ENCODE results near the gene SYNE1. TPM values are rescaled to one million over a fixed set of nuclear protein-coding genes. Genes with fewer than 3 reads are reported as not detected.

SYNE1 gene
- polyA plus RNA-seq, 1 donor from 2014 or later, result 38.5 TPM

- H4K20me1 ChIP-seq (ENCODE audit: insufficient read depth), result no peaks in the 10 kb centered on the region
- H3K9ac ChIP-seq (ENCODE audit: low read length), result no peak overlapping the region
- no peaks in the 10 kb centered on the region for H3K79me2 ChIP-seq (replicated peaks; ENCODE audit: insufficient read depth, low read length)
- H3K4me3 ChIP-seq (ENCODE audit: low read length), result no peak overlapping the region
- no peaks in the 10 kb centered on the region for H3K9me3 ChIP-seq (ENCODE audit: low read length)
- no peaks in the 10 kb centered on the region for H3K36me3 ChIP-seq (ENCODE audit: insufficient read depth, low read length)
- no peaks in the 10 kb centered on the region for H3K9me2 ChIP-seq (ENCODE audit: insufficient read depth, low read length)
- H3F3A ChIP-seq (ENCODE audit: insufficient read depth, low read length, poor library complexity, severe bottlenecking), result no peaks in the 10 kb centered on the region
- no peak overlapping the region for H3K27ac ChIP-seq (ENCODE audit: low read length)
- H3K27me3 ChIP-seq (ENCODE audit: insufficient read depth, low read depth, low read length), result no peaks in the 10 kb centered on the region
- H3K4me2 ChIP-seq (ENCODE audit: low read length), result no peak overlapping the region
- no peak overlapping the region for H2AFZ ChIP-seq (ENCODE audit: low read depth, low read length)
- no peak for TF ChIP-seq REST (IDR thresholded peaks at IDR 0.05; ENCODE audit: borderline replicate concordance)
- no peak for TF ChIP-seq MXI1 (conservative IDR thresholded peaks at IDR 0.05; ENCODE audit: poor library complexity, severe bottlenecking)
- no peak for TF ChIP-seq TAF1 (IDR thresholded peaks at IDR 0.05; ENCODE audit: low read depth)
- no peak for TF ChIP-seq RAD21 (conservative IDR thresholded peaks at IDR 0.05)
- no peak for TF ChIP-seq POLR2AphosphoS5 (IDR thresholded peaks at IDR 0.05)
Observed at GRCh38 chr6:152099446-152100182, 537.5 kb downstream of the SYNE1 start.

GRCh38 chr6:152098683-152099082 is 538.5 kb downstream of the SYNE1 start:
- Histone ChIP-seq H3K4me2 (ENCODE audit: low read length) (no peak overlapping the region), H3K9me3 (ENCODE audit: low read length) (no peaks in the 10 kb centered on the region), H3F3A (ENCODE audit: insufficient read depth, low read length, poor library complexity, severe bottlenecking) (no peaks in the 10 kb centered on the region), H3K9me2 (ENCODE audit: insufficient read depth, low read length) (no peaks in the 10 kb centered on the region), H3K36me3 (ENCODE audit: insufficient read depth, low read length) (no peaks in the 10 kb centered on the region), H3K4me3 (ENCODE audit: low read length) (no peak overlapping the region), H2AFZ (ENCODE audit: low read depth, low read length) (no peak overlapping the region), H4K20me1 (ENCODE audit: insufficient read depth) (no peaks in the 10 kb centered on the region), H3K9ac (ENCODE audit: low read length) (no peak overlapping the region), H3K79me2 (replicated peaks; ENCODE audit: insufficient read depth, low read length) (no peaks in the 10 kb centered on the region), H3K27me3 (ENCODE audit: insufficient read depth, low read depth, low read length) (no peaks in the 10 kb centered on the region), H3K27ac (ENCODE audit: low read length) (no peak overlapping the region)
- TF ChIP-seq POLR2AphosphoS5 (IDR thresholded peaks at IDR 0.05), result no peak

GRCh38 chr6:152096863-152097496 is 540.2 kb downstream of the SYNE1 start:
- Histone ChIP-seq H3K4me2 (ENCODE audit: low read length) (no peak overlapping the region), H3K9me2 (ENCODE audit: insufficient read depth, low read length) (no peaks in the 10 kb centered on the region), H3K27me3 (ENCODE audit: insufficient read depth, low read depth, low read length) (no peaks in the 10 kb centered on the region), H3K79me2 (replicated peaks; ENCODE audit: insufficient read depth, low read length) (no peaks in the 10 kb centered on the region), H2AFZ (ENCODE audit: low read depth, low read length) (no peak overlapping the region), H3K36me3 (ENCODE audit: insufficient read depth, low read length) (no peaks in the 10 kb centered on the region), H3K9ac (ENCODE audit: low read length) (no peak overlapping the region), H3K4me3 (ENCODE audit: low read length) (no peak overlapping the region), H3K9me3 (ENCODE audit: low read length) (no peaks in the 10 kb centered on the region), H4K20me1 (ENCODE audit: insufficient read depth) (no peaks in the 10 kb centered on the region), H3F3A (ENCODE audit: insufficient read depth, low read length, poor library complexity, severe bottlenecking) (no peaks in the 10 kb centered on the region), H3K27ac (ENCODE audit: low read length) (no peak overlapping the region)
- no peak for TF ChIP-seq SMC3 (conservative IDR thresholded peaks at IDR 0.05; ENCODE audit: poor library complexity)
- no peak for TF ChIP-seq CTCF (IDR thresholded peaks at IDR 0.05; ENCODE audit: poor library complexity, severe bottlenecking)
- TF ChIP-seq EP300 (conservative IDR thresholded peaks at IDR 0.05; ENCODE audit: poor library complexity, severe bottlenecking), result no peak
- TF ChIP-seq TAF1 (IDR thresholded peaks at IDR 0.05; ENCODE audit: low read depth), result no peak
- no peak for TF ChIP-seq REST (IDR thresholded peaks at IDR 0.05; ENCODE audit: borderline replicate concordance)
- no peak for TF ChIP-seq RAD21 (conservative IDR thresholded peaks at IDR 0.05)
- no peak for TF ChIP-seq EZH2 (IDR thresholded peaks at IDR 0.05; ENCODE audit: borderline replicate concordance, insufficient read depth, low read length, poor library complexity, severe bottlenecking)
- no peak for TF ChIP-seq POLR2AphosphoS5 (IDR thresholded peaks at IDR 0.05)
- no peak for TF ChIP-seq MXI1 (conservative IDR thresholded peaks at IDR 0.05; ENCODE audit: poor library complexity, severe bottlenecking)
